GM10266 (cell line): Measurements from ENCODE around the gene PPIF.
"Not testable (repeated sequence)": the region's sequence is repeated elsewhere in the genome, so short reads cannot be mapped to it uniquely, and the experiment has no call there.

ENCODE experiments used
- DNase-seq: peaks from one replicate; pipeline ENCODE4 v3.0.0; 2012; ENCODE audit errors: extremely low spot score
- CTCF ChIP-seq: IDR thresholded peaks from 2 replicates; pipeline ENCODE4 v1.5.1; 2012; ENCODE audit warnings: mild to moderate bottlenecking, low read depth; ENCODE audit not compliant: control insufficient read depth, insufficient read depth; ENCODE audit errors: missing control alignments

PPIF gene

DNA sequence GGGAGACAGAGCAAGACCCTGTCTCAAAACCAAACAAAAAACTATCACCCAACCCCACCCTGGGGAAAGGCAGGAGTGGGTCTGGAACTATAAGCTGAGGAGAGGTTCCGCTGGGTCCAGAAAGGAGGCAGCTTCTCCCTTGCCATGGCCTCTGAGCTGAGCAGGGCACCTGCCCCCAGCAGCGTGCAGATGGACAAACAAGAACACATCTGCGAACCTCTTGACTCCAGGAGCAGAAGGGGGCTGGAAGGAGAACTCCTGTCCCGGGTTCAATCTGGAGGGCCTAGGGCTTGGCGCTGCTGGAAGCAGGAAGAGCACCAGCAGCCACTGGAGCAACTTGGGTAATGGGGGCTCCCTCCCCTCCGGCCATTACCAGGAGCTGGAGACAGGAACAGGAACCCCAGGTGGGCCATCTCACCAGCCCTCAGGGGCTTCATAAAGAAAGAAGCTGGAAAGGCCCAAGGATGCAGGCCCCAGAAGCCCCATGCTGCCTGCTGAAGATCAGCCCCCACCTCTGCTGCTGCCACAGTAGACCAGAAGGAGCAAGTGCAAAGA is 19.0 kb upstream of the PPIF start:
- DNase-seq = no peak
- no peak for TF ChIP-seq CTCF

GRCh38 chr10:79328737-79329504 is 18.3 kb upstream of the PPIF start:
- DNase-seq = no peak
- TF ChIP-seq CTCF = no peak

DNA sequence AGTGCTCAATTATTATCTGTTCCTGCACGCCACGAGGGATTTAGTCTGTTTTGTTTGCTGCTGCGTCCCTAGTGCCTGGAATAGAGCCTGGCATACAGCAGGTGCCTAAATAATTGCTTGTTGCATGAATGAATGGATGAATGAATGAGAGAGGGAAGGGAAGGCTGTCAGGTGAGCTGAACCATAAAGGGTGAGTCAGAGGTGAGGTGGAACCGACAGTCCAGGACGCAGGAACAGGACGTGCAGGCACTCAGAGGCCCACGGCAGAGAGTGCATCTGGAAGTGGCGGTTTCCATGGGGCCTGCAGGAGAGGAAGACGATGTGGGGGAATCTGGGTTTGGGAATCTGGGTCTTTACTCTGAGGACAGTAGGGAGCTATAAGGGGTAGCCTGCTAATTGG is 17.7 kb upstream of the PPIF start:
- no peak for DNase-seq

DNA sequence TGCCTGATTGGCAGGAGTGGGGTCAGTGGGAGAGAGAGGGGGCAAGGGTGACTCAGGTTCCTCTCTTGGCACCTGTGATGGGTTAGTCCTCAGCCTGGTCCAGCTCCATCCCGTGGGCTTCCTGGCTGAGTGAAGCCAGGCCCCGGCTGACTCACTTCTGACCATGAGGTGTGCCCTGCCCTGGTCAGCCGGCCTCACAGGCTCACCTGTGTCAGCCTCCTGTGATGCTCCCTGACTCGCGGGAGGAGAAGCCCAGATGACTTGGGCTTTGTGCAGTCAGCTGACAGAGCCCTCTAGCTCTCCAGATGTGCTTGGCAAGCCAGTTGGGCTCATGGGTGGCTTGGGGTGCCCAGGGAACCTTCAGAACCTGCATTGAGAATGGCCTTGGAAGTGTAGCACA is 16.0 kb upstream of the PPIF start:
- no peak for TF ChIP-seq CTCF
- DNase-seq = no peak

More for the DNA sequence above, 17.7 kb upstream of the PPIF start:
- TF ChIP-seq CTCF = no peak

- DNase-seq = peak; percentile 79
- TF ChIP-seq CTCF = no peak
These were observed 15.6 kb upstream of the PPIF start for GRCh38 chr10:79331709-79332108.

DNA sequence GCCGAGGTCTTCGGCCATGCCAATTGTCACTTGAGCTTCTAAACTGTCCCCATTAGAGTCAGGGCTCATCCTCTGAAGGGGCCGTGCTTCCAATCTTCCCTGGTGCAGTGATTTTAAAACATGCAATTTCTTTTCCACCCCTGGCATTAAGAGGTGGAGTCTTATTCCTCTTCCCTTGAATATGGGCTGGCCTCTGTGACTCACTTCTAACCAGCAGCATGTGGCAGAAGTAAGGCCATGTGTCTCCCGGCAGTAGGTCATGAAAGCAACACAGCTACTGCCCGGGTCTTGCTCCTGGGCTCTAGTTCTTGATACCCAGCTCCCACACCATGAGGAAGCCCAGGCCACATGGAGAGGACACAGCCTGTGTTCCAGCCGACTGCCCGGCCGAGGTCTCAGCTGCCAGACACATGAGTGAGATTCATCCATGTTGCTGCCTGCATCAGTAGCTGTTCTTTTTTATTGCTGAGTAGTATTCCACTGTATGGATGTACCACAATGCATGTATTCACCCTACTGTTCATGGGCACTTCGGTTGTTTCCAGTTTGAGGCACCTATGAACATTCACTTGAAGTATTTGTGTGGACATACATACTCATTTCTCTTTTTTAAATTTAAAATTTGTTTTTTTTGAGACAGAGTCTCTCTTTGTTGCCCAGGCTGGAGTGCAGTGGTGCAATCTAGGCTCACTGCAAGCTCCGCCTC is 14.5 kb upstream of the PPIF start:
- not testable (repeated sequence) for DNase-seq

DNA sequence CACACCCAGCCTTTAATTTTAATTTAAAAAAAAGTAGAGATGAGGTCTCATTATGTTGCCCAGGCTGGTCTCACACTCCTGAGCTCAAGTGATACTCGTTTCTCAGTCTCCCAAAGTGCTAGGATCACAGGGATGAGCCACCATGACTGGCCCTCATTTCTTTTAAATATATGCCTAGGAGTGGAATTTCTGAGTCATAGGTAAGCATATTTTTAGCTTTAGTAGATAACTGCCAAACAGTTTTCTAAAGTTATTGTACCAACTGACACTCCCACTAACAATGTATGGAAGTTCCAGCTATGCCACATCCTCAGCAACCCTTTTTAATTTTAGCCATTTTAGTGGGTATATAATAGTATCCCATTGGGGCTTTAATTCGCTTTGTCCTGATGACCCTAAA is 13.8 kb upstream of the PPIF start:
- TF ChIP-seq CTCF = no peak

More for the DNA sequence above, 13.8 kb upstream of the PPIF start:
- no peak for DNase-seq
